ENCODE measurements around the gene AOC2. TPM values are rescaled to one million over a fixed set of nuclear protein-coding genes. Genes with fewer than 3 reads are reported as not detected.

The AOC2 gene, protein sequence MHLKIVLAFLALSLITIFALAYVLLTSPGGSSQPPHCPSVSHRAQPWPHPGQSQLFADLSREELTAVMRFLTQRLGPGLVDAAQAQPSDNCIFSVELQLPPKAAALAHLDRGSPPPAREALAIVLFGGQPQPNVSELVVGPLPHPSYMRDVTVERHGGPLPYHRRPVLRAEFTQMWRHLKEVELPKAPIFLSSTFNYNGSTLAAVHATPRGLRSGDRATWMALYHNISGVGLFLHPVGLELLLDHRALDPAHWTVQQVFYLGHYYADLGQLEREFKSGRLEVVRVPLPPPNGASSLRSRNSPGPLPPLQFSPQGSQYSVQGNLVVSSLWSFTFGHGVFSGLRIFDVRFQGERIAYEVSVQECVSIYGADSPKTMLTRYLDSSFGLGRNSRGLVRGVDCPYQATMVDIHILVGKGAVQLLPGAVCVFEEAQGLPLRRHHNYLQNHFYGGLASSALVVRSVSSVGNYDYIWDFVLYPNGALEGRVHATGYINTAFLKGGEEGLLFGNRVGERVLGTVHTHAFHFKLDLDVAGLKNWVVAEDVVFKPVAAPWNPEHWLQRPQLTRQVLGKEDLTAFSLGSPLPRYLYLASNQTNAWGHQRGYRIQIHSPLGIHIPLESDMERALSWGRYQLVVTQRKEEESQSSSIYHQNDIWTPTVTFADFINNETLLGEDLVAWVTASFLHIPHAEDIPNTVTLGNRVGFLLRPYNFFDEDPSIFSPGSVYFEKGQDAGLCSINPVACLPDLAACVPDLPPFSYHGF
- total RNA-seq: 1 to 10 TPM; 2.4 to 2.6 TPM

DNA sequence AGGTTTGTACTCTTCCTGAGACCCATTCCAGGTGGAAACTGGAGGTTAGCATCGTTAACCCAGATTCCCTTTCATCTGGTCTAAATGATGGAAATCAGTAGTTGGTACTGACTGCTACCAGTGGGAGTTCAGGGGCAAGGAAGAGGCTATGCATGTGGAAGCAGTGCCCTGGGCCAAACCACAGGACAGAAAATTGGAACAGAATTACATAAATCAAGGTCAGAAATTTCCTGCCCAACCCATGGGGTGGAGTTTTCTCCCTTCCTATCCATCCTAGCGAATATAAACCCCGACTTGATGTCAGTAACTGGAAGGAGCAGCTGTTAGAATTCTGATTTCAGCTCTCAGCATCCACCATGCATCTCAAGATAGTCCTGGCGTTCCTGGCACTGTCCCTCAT is at the start of gene AOC2:
TSS of gene AOC2 (plus strand) at position 310 of the 400 bp plus-strand sequence. CDS start at position 357, 47 bp downstream.
- ChIA-PET POLR2A (interaction anchor here (0.6 kb wide), 1 partner anchor 140 kb away, joined by 4 read pairs; no protein-coding TSS in a partner anchor), CTCF (interaction anchor here (1.7 kb wide), 1 partner anchor 21 kb away, joined by 5 read pairs; the partner anchor contains the start of gene BECN1)

DNA sequence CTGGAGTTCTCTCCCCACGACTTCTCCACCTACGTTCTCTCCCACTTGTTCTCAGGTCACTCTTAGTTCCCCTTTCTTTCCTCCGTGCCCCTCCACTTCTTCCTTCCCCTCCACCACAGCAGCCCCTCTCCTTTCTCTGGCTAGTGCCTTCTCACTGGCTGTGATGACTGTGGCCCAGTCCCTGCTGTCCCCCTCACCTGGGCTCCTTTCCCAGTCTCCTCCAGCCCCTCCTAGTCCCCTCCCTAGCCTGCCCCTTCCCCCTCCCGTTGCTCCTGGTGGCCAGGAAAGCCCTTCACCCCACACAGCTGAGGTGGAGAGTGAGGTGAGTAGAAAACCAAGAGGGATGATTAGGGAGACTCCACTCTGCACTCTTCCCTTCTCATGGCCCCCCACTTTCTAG is 49.3 kb upstream of the AOC2 start:
- ChIA-PET POLR2A (no interaction called here), CTCF (no interaction called here)

DNA sequence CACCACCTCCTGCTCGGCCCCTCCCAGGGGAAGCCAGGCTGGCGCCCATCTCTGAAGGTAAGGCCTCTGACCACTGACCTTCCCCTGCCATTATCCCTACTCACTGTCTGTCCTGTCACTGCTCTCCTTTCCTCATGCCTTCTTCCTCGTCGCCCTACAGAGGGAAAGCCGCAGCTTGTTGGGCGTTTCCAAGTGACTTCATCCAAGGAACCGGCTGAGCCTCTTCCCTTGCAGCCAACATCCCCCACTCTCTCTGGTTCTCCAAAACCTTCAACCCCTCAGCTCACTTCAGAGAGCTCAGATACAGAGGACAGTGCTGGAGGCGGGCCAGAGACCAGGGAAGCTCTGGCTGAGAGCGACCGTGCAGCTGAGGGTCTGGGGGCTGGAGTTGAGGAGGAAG is 48.9 kb upstream of the AOC2 start:
- POLR2A ChIA-PET: no interaction called here
- CTCF ChIA-PET: no interaction called here

DNA sequence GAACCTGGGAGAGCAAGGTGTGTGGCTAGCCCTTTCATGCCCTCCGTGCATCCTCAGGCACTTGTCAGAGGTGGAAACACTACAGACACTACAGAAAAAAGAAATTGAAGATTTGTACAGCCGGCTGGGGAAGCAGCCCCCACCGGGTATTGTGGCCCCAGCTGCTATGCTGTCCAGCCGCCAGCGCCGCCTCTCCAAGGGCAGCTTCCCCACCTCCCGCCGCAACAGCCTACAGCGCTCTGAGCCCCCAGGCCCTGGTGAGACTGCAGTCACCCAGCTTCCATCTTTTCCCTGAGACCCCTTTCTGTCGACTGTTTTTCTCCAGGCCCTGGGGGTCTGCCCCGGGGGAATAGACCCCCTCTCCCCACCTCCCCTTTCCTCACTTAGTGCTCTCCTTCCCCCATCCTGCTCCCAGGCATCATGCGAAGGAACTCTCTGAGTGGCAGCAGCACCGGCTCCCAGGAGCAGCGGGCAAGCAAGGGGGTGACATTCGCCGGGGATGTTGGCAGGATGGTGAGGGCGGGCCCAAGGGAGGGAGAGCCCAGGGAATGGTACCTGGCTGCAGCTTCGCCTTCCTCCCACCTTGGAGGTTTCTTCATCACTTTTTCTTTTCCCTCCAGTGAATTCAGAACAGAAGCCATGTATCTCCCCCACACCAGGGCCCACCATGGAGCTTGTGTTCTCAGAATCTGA is 48.2 kb upstream of the AOC2 start:
- CTCF ChIA-PET: interaction anchor here (0.9 kb wide), 1 partner anchor 11 kb away, joined by 3 read pairs; no protein-coding TSS in a partner anchor
- POLR2A ChIA-PET: no interaction called here

DNA sequence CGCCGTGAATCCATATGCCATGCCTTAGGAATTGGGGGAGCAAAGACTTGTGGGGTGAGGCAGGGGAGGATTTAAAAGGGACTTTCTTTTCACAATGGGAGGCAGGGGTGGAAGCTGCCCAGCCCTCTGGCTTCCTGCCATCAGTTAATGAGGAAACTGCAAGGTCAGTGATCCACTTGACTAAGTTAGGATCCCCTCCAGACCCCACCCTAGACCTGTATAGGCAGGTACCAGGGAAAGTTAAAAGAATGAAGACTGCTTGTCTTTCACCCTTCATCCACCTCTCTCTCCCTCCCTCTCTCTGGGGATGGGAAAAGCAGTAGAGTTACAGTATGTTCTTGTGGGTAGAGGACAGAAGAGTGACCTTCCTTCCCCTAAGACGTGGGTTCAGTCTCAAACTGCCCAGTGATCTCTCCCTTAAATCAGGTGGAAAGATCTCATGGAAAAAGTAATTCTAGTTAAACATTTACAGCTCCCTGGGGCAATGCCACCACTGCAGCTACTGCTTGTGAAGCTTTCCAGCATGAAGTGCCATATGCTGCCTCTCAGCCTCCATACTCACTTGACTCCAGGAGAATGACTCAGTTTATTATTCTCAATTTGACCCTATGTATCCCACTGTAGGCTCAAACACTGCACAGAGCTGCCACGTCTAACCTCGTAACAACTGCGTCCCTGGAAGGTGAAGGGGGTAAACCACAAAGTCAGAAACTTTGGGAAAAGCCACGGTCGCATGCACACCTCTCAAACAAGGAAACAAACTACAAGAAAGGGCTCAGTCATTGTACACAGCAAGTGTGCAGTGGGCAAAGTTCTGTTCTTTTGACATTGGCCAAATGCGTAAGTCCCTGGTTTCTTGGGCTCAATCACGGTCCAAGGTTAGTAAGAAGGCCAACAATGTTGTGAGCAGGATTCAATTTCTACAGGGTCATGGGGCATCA is 47.0 kb upstream of the AOC2 start:
- POLR2A ChIA-PET: no interaction called here
- CTCF ChIA-PET: interaction anchor here (0.9 to 2.7 kb wide), 2 partner anchors 12 to 219 kb away, joined by 3 to 7 read pairs; partner anchors contain the start of gene PSMC3IP

DNA sequence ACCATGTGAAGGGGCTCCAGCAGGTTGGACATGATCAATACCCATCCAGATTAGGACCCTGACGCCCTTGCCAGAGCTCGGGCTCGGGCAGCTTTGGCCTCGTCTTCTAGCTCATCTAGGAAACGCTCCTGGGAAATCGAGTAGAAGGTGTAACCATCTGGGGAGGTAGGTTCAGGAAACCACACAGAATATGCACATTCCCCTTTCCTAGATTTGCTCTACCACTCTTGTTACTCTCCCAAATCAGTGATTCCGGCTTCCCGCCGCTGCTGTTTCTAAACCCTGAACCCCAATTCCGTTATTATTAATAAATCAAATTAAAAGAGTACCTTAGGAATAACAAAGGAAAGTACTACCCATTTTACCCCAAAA is 46.4 kb upstream of the AOC2 start:
- ChIA-PET POLR2A (interaction anchor here (1.1 to 1.3 kb wide), 2 partner anchors 137 to 200 kb away, joined by 3 to 4 read pairs; partner anchors contain the start of gene RPL27), CTCF (interaction anchor here (2.7 kb wide), 1 partner anchor 220 kb away, joined by 7 read pairs; the partner anchor contains the start of gene PSMC3IP)

DNA sequence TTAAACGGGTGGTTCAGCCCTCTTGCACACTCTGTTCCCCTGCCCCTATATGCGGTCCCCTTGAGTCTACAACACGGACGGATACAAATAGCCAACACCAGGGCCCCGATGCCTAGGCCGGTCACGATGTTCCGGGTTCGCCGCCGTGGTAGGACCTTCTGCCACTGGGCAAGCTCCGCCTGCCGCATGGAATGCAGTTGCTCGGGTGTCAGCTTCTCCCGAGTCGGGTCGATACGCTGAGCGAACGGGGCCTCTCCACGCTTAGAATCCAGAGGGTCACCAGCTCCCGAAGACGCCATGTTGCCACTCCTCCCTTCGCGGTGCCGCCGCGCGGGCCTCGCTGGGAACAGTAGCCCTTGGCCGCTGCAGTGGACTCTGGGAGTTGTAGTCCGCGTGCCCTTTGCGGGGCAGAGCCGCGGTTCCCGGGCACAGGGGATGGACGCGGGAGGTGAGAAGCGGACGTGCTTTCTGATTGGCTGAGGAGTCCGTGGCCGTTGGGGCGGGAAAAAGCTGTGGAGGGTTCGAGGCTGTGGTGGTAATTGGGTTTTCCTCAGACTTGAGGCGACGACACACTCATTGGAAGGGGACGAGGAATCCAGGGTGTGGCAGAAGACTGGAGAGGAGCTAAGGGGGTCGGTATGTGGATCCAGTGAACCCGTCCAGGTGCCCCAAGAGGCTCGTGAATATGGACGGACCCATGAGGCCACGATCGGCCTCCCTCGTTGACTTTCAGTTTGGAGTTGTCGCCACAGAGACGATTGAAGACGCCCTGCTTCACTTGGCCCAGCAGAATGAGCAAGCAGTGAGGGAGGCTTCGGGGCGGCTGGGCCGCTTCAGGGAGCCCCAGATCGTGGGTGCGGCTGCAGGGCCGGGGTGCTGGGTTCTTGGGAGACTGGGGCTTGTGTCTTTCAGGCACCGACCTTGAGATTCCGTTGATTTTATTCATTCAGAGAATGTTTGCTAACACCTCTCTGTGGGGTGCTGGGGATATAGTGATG is 45.7 kb upstream of the AOC2 start, which contains the start of the genes CNTD1 and COA3:
TSS of gene CNTD1 (plus strand) at position 479 of the 998 bp plus-strand sequence. CDS start at position 686, 207 bp downstream.
TSS of gene COA3 (minus strand) at position 322 of the 998 bp plus-strand sequence. CDS start at position 299, 23 bp downstream.
- CTCF ChIA-PET: interaction anchor here (0.6 to 2.7 kb wide), 3 partner anchors 17 to 220 kb away, joined by 3 to 7 read pairs (median 3); partner anchors contain the start of genes PSMC3IP and VPS25

DNA sequence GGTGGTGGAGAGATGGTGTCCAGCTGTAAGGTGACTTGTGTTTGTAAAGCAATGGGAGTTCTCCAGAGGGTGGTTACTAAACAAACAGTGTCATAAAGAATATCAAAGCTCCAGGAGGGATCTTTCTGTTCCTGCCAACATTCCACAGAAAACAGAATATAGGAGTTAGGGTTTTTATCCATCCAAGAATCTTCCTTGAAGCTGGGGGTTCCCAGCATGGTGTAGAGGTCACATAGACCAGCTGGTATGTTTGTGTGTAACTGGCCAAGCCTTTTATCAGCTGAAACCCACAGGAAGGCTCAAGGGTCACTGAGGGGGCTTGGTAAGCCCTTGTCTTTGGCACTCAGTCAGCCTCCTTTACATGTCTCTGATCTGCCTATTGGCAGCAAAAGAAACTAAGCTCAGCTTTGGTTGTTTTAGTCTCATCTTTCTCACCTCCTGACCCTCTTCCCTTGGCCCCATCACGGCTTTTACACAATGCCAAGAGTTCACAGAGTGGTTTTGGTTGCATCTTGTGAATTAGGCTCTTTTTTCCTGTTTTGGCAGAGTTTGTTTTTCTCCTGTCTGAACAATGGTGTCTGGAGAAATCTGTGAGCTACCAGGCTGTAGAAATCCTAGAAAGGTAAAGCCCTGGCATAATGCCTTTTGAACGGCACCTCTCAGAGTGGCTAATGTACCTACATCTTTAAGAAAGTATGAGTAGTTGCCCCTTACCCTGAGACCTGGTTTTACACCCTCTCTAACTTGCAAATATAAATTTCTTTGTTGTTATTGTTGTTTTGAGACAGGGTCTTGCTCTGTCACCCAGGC is 41.1 kb upstream of the AOC2 start:
- CTCF ChIA-PET: interaction anchor here (1.6 to 2.1 kb wide), 2 partner anchors 15 to 17 kb away, joined by 5 to 6 read pairs; no protein-coding TSS in a partner anchor
- POLR2A ChIA-PET: interaction anchor here (0.6 kb wide), 1 partner anchor 29 kb away, joined by 6 read pairs; no protein-coding TSS in a partner anchor

More for the DNA sequence above, 45.7 kb upstream of the AOC2 start, which contains the start of the genes CNTD1 and COA3:
- POLR2A ChIA-PET: interaction anchor here (0.6 to 1.3 kb wide), 3 partner anchors 58 to 199 kb away, joined by 3 to 4 read pairs (median 3); partner anchors contain the start of gene RPL27

DNA sequence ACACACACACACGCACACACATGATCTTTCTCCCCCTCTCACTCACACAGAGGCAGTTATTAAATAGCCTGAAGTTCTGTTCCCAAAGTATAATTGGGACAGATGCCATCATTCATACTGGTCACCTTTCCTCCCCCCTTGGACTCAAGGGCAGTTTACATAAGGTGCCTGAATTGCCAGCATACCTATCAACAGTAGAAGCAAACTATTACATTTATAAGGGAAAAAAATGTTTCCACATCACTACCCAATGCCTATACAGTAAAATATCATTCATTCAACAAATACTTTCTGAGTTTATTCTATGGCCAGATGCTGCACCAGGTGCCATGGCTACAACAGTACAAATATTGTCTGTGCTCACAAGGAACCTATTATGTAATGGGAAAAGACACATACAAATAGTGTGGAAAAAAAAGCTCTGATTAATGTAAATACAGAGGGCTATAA is 39.4 kb upstream of the AOC2 start:
- ChIA-PET CTCF (no interaction called here), POLR2A (no interaction called here)

DNA sequence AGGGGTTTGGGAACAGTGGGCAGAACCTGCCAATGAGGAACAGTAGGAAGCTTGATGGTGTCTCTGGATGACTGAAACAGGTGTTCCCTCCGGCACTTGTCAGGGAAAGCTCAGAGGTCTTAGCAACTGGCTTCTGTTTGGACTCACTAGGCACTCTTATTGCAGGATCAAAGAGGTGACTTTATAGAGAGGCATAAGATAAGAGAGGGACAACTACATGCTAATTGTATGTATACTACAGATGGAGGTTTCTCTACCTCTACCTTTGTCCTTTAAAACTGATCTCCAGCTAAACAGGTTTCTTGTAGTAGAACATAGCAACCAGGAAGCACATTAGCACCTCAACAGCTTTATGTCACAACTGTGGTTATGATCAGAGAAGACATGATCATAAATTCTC is 38.1 kb upstream of the AOC2 start:
- ChIA-PET CTCF (interaction anchor here (0.6 to 0.7 kb wide), 2 partner anchors 9 to 165 kb away, joined by 3 read pairs; no protein-coding TSS in a partner anchor), POLR2A (interaction anchor here (0.7 kb wide), 1 partner anchor 296 kb away, joined by 5 read pairs; no protein-coding TSS in a partner anchor)

DNA sequence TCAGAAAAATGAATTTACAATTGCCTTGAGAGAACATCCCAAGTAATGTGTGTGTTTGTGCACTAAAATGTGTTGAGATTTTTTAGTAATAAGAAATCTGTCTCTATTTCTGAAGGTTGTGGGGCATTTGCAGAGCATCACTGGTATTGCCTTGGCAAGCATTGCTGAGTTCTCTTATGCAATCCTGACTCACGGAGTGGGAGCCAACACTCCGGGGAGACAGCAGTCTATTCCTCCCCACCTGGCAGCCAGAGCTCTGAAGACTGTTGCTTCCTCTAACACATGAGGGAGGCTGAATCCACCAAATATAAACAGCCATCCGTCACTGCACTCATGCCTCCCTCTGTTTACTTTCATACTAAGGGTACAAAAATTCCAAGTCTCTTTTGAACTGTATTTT is 35.1 kb upstream of the AOC2 start:
- ChIA-PET POLR2A (no interaction called here), CTCF (no interaction called here)

DNA sequence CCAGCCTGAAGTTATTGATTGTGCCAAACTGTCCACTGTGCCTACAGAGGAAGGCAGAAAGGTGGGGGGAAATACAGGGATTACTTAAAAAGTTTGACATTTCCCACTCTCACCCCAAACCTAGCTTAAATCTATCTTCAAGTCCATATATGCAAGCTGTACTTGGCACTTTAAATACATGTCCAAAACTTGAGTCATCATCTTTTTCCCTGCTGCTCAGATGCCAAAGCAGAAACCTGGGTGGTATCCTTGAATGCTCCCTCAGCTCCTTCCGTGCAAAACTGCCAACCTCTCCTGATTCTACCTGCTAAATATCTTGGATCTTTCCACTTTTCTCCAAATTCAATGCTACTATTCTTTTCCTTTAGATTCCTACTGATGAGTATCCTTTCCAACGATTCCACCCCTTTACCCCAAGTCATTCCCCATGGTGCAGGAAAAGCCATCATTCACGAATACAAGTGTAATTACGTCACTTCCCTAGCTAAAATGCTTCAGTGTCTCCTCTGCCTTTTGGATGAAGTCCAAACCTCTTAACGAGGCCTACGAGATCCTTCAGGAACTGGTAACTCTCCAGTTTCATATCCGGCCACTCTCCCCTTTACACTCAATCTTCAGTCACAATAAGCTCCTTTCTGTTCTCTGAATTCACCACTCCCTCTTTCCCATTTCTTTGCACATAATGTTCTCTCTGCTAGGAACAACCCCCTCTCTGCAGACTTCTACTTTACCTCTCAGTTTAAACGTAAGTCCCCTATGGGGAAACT is 29.6 kb upstream of the AOC2 start:
- POLR2A ChIA-PET: no interaction called here
- CTCF ChIA-PET: interaction anchor here (0.5 to 1.2 kb wide), 3 partner anchors 9 to 236 kb away, joined by 3 read pairs; no protein-coding TSS in a partner anchor

DNA sequence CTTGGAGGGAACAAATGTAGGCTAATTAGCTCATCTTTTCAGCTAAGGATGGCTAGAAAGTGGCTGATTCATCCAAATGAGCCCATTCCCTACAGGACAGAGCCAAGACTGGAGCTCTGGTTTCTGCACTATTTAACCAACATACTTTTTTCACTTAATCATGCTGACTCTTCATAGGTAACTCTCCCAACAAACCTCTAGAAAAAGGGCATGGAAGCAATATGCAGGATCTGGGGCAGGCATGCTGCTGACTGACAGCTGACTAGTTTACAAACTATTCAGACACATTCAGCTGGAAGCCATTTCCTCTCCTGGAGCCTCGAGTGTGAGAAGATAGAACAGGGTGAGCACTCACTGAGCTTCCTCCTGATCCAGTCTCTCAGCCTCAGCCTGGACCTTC is 26.5 kb upstream of the AOC2 start:
- POLR2A ChIA-PET: no interaction called here
- CTCF ChIA-PET: interaction anchor here (0.6 to 1.7 kb wide), 2 partner anchors 12 to 14 kb away, joined by 3 to 5 read pairs; no protein-coding TSS in a partner anchor

DNA sequence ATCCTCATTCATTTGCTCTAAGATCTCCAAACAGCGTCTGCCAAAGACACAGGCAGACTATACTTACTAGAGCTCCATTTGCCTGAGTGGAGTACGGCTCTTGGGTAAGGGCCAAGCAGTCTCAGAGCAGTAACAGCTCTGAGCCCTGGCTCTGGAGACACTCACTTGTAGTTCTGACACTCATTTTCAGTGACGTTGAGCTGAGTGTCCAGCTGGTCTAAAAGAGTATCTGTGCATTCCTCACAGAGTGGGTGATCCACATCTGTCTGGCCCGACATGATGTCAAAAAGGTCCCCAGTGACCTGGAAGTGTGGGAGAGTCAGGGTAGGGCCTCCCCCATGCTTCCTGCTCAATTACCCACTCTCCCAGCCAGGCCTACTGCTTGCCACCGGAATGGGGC is 26.0 kb upstream of the AOC2 start:
- CTCF ChIA-PET: interaction anchor here (1.1 to 1.7 kb wide), 3 partner anchors 15 to 240 kb away, joined by 3 to 5 read pairs (median 4); no protein-coding TSS in a partner anchor

More for the DNA sequence above, 26.0 kb upstream of the AOC2 start:
- POLR2A ChIA-PET: no interaction called here
